ENCODE results near the gene USP49. TPM values are rescaled to one million over a fixed set of nuclear protein-coding genes. Genes with fewer than 3 reads are reported as not detected.
A peak's percentile ranks its signal among the peaks of the same experiment; 100 is the strongest.

The USP49 gene
- total and polyA plus RNA-seq, 4 donors, result 1.8 to 8.6 (median 3.6) TPM

DNA sequence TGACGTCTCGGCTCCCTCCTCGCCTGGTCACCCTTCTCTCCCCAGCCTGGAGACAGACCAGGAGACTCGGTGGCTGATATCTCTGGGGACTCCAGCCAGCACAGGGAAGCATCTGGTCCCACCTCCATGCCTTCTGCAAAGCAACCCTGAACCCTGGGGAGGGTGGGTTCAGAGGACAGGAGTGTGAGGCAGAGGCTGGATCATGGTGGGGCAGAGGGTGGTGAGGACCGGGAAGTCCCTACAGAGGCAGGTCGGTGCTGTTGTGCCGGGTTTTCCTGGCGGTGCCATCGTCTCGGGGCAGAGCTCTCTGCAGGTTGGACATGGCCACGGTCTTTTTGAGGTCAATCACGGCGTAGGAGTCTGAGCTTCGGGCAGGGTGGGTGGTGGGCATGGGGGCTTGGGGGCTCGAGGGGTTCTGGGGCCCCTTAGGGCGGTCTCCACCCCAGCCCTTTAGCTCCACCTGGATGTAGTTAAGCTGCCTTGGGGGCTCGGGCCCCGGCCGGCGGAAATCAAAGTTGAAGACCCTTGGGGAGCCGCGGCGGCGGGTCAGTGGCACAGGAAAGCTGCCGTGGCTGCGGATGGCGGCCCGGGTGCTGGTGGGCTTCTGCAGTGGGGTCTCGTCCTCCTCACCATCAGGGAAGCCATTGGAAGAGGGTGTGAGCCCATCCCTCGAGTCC is 124.7 kb downstream of the USP49 start:
- Histone ChIP-seq H3K27me3 (ENCODE audit: control insufficient read depth in 3 of 3, insufficient read depth in 3 of 3, low read length in 2 of 3) (no peaks in the 10 kb centered on the region), H3K9me3 (ENCODE audit: control insufficient read depth in 4 of 4, insufficient read depth in 3 of 4, low read length in 3 of 4) (no peaks in the 10 kb centered on the region), H3K27ac (ENCODE audit: low read depth in 1 of 2, low read length in 1 of 2) (no peak overlapping the region), H3K4me3 (no peak overlapping the region), H3K9ac (ENCODE audit: insufficient read depth in 1 of 2, low read length in 2 of 2) (no peak overlapping the region), H3K4me1 (ENCODE audit: control insufficient read depth in 5 of 5, insufficient read depth in 5 of 5, low read length in 5 of 5) (peaks cover 6 to 32% (median 19%) of the 10 kb centered on the region in 5 donors), H3K36me3 (ENCODE audit: control insufficient read depth in 4 of 4, insufficient read depth in 4 of 4, low read length in 4 of 4) (peaks cover 7 to 39% (median 12%) of the 10 kb centered on the region in 4 donors)
- ATAC-seq (ENCODE audit: insufficient read depth, low FRiP score) (no peak), DNase-seq (no peak)
- TF ChIP-seq, protein P1, sequence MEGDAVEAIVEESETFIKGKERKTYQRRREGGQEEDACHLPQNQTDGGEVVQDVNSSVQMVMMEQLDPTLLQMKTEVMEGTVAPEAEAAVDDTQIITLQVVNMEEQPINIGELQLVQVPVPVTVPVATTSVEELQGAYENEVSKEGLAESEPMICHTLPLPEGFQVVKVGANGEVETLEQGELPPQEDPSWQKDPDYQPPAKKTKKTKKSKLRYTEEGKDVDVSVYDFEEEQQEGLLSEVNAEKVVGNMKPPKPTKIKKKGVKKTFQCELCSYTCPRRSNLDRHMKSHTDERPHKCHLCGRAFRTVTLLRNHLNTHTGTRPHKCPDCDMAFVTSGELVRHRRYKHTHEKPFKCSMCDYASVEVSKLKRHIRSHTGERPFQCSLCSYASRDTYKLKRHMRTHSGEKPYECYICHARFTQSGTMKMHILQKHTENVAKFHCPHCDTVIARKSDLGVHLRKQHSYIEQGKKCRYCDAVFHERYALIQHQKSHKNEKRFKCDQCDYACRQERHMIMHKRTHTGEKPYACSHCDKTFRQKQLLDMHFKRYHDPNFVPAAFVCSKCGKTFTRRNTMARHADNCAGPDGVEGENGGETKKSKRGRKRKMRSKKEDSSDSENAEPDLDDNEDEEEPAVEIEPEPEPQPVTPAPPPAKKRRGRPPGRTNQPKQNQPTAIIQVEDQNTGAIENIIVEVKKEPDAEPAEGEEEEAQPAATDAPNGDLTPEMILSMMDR (IDR thresholded peaks at IDR 0.05; ENCODE audit: control extremely low read depth, extremely low read depth), result no peak
- 94 to 96% methylated on average over 30 of the region's 30 CpGs for WGBS, 2 donors

DNA sequence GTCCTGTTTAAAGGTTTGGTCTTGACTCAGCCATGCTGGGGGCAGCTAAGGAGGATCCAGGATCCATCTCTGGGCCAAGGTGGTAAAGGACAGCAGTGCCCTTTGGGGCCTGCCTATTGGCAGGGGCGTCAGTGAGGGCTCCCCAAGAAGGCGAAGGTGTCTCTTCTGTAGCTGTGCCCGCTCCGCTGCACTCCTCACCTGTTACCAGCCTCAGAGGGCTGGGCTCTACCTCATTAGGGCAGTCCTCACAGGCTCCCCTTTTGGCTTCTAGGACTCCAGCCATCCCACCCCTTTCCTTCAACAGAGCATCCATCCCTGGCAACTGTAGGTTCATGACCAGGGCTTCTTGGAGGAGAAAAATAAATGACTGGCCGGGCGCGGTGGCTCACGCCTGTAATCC is 125.8 kb downstream of the USP49 start:
- WGBS, 2 donors, result 97% methylated on average over 8 of the region's 8 CpGs
- no peak overlapping the region for H3K4me3 ChIP-seq
- H3K4me1 ChIP-seq (ENCODE audit: control insufficient read depth in 5 of 5, insufficient read depth in 5 of 5, low read length in 5 of 5), result peaks cover 6 to 32% (median 19%) of the 10 kb centered on the region in 5 donors
- H3K27ac ChIP-seq (ENCODE audit: low read depth in 1 of 2, low read length in 1 of 2), result no peak overlapping the region
- TF ChIP-seq, protein P1 (IDR thresholded peaks at IDR 0.05; ENCODE audit: control extremely low read depth, extremely low read depth), result no peak
- DNase-seq (no peak), ATAC-seq (ENCODE audit: insufficient read depth, low FRiP score) (no peak)
- H3K36me3 ChIP-seq (ENCODE audit: control insufficient read depth in 4 of 4, insufficient read depth in 4 of 4, low read length in 4 of 4), result peaks cover 5 to 31% (median 9%) of the 10 kb centered on the region in 4 donors
- no peak overlapping the region for H3K9ac ChIP-seq (ENCODE audit: insufficient read depth in 1 of 2, low read length in 2 of 2)
- H3K27me3 ChIP-seq (ENCODE audit: control insufficient read depth in 3 of 3, insufficient read depth in 3 of 3, low read length in 2 of 3), result no peaks in the 10 kb centered on the region
- H3K9me3 ChIP-seq (ENCODE audit: control insufficient read depth in 4 of 4, insufficient read depth in 3 of 4, low read length in 3 of 4), result no peaks in the 10 kb centered on the region

DNA sequence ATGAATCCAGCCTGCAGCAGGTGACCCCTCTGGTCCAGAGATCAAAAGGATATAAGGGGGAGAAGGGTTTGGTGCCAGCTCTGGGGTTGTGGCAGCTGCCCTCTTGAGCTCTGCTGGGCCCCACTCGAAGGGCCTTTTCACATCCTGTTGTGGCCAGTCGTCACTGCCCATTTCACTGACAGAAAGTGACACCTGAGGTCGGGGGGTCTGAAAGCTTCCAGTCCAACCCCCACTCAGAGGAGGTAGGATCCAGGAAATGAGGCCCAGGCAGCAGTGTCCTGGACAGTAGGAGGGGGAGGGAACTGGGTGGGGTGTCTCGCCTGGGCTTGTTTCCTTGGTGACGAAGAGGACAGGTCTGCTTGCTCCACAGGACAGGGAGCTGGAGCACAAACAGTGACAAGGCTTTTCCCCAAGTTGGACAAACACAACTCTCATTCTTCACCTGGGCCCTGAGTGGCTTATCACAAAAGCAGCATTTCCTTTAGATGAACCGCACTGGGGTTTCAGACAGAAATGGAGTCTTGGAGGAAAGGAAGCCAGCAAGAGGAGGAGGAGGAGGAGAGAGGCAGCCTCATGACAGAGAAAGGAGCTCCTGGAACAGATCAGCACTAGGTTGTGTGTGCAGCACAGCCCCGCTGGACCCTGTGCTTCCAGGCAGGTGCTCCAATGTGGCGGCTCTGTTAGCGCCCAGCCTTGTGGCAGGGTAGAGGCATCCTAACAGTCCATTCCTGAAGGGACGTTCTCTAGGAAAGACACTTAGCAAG is 126.4 kb downstream of the USP49 start:
- Histone ChIP-seq H3K9ac (ENCODE audit: insufficient read depth in 1 of 2, low read length in 2 of 2) (no peak overlapping the region), H3K4me1 (ENCODE audit: control insufficient read depth in 5 of 5, insufficient read depth in 5 of 5, low read length in 5 of 5) (peaks cover 6 to 32% (median 19%) of the 10 kb centered on the region in 5 donors), H3K27ac (ENCODE audit: low read depth in 1 of 2, low read length in 1 of 2) (peak overlapping the region in 1 of 2 donors; percentile 57), H3K4me3 (no peak overlapping the region), H3K9me3 (ENCODE audit: control insufficient read depth in 4 of 4, insufficient read depth in 3 of 4, low read length in 3 of 4) (no peaks in the 10 kb centered on the region), H3K36me3 (ENCODE audit: control insufficient read depth in 4 of 4, insufficient read depth in 4 of 4, low read length in 4 of 4) (peaks cover 5 to 28% (median 9%) of the 10 kb centered on the region in 4 donors), H3K27me3 (ENCODE audit: control insufficient read depth in 3 of 3, insufficient read depth in 3 of 3, low read length in 2 of 3) (no peaks in the 10 kb centered on the region)
- TF ChIP-seq, protein P1 (IDR thresholded peaks at IDR 0.05; ENCODE audit: control extremely low read depth, extremely low read depth), result no peak
- WGBS, 2 donors, result 45 to 52% methylated on average over 10 of the region's 10 CpGs
- DNase-seq, result peak in 2 of 3 donors; percentile 28 to 29
- peak; percentile 12 for ATAC-seq (ENCODE audit: insufficient read depth, low FRiP score)
